Adrenal gland (tissue), 12 donors: ENCODE data around the gene TRIM40. TPM values are rescaled to one million over a fixed set of nuclear protein-coding genes. Genes with fewer than 3 reads are reported as not detected.

ENCODE experiments used
- DNase-seq, 7 donors: peaks; one replicate each; pipeline ENCODE4 v3.0.0-alpha.2; 2019 to 2020
- H3K27ac ChIP-seq, 5 donors: fragments of 200-600 bp; sonication (generic) in 4 of 5; 1 replicate in 3 of 5; 2 replicates in 2 of 5; pipeline versions ENCODE4 v1.5.1 to v1.8.0; 2016 to 2020; ENCODE audit warnings: mild to moderate bottlenecking in 1 of 5
- H3K27me3 ChIP-seq: fragments of 200-600 bp; 2 replicates; pipeline ENCODE4 v1.8.0; 2021
- H3K36me3 ChIP-seq, 2 donors: fragments of 200-600 bp; replicated peaks in 1 of 2; 1 replicate in 1 of 2; 2 replicates in 1 of 2; pipeline versions ENCODE4 v1.5.1 to v1.8.0; 2018 to 2022
- H3K4me1 ChIP-seq, 2 donors: fragments of 200-600 bp; replicated peaks in 1 of 2; 1 replicate in 1 of 2; 2 replicates in 1 of 2; pipeline versions ENCODE4 v1.5.1 to v1.8.0; 2018 to 2021
- H3K4me3 ChIP-seq, 4 donors: fragments of 200-600 bp; sonication (generic) in 3 of 4; one replicate each; pipeline ENCODE4 v1.5.1; 2016 to 2018
- H3K9me3 ChIP-seq, 3 donors: fragments of 200-600 bp; sonication (generic) in 1 of 3; replicated peaks in 1 of 3; 1 replicate in 2 of 3; 2 replicates in 1 of 3; pipeline versions ENCODE4 v1.5.1 to v1.8.0; 2016 to 2021
- POLR2A ChIP-seq, 2 donors: fragments of 450-650 bp; IDR thresholded peaks; one replicate each; pipeline ENCODE4 v1.6.1; 2017; ENCODE audit warnings: antibody characterized with exemption in 2 of 2, mild to moderate bottlenecking in 2 of 2, moderate library complexity in 1 of 2
- WGBS, 4 donors: extraction: QIAGEN DNeasy Blood & Tissue Kit in 2 of 4; methylation state at CpG; one replicate each; pipeline versions ENCODE4 v1.1.5 to v1.1.7; 2013 to 2017; 5-methylcytosine and 5-hydroxymethylcytosine counted together
- intact Hi-C, 2 donors: fragments of 100-400 bp; cut with DNase I; formaldehyde crosslinking; loops; one replicate each; pipeline versions ENCODE4 v1.14.1 to v1.15.0; 2022 to 2023
- polyA plus RNA-seq, 3 donors: library from polyadenylated mRNA; stranded (reverse); fragments of 200-250 nt in 2 of 3; fragments of 350-450 nt in 1 of 3; fragmentation: Illumina TruSeq in 1 of 3; extraction: RNeasy Lipid Tissue Mini Kit (QIAGEN cat#74804) in 1 of 3; gene quantifications; one replicate each; pipeline ENCODE4 v1.2.3, GENCODE V29; 2013 to 2014
- total RNA-seq, 9 donors: library from RNA; depleted of rRNA in 4 of 9; stranded (reverse); fragments of >200 nt in 4 of 9; fragments of 120-200 nt in 1 of 9; fragmentation: NEBNext Ultra II Directional in 1 of 9; extraction: Animal tissue kit (Norgen Biotek cat#: 25700) in 1 of 9; gene quantifications; one replicate each; pipeline versions ENCODE4 v1.1.0 to v1.2.4, GENCODE V29; 2013 to 2023
- TF ChIP-seq, protein P1 (sequence below), 6 experiments: fragments of 450-650 bp in 4 of 6; fragments of 200-600 bp in 2 of 6; sonication (generic) in 1 of 6; IDR thresholded peaks; 1 replicate in 5 of 6; 2 replicates in 1 of 6; pipeline versions ENCODE4 v1.5.1 to v1.8.0; 2016 to 2021; ENCODE audit warnings: antibody characterized with exemption in 6 of 6, mild to moderate bottlenecking in 2 of 6, moderate library complexity in 1 of 6
- donor health status: healthy with polysubstance abuse.
- donor health status: Bipolar disorder and iron deficiency.
- donor health status: DM: yes; HTN: yes; CAD: no.
- donor health status: DM: no; HTN: no; CAD: no.
- donor health status: DM: no; HTN: no; CAD: no.
- donor health status: DM: yes; HTN: yes; CAD: no.

Gene TRIM40
- total and polyA plus RNA-seq, 12 donors = 0.11 to 0.16 TPM; not detected in 10

DNA sequence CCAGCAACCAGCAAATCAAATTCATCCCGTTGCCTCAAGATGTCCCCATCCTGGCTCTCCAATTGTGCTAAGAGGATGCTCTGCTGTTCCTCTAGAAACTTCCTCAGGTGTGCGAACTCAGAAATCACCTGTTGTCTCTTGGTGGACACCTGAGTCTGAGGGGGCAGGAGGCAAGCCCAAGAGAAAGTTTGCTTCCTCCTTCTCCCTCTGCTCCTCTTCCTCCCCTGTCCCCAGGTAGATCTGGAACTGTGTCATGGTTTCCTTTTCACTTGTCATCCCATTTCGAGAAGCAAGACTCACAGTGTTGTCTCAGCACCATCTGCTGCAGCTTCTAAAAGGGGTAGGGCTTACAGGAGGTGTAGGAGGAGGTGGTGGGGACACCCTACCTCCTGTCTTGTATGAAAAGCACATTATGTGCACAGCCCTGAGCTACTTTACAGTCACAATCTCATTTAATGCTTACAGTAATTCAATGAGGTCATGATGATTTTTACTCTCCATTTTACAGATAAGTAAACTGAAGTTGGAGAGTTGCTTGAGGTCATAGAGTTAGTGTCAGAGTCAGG lies 22.6 kb downstream of the TRIM40 start:
- no peaks in the 10 kb centered on the region for H3K36me3 ChIP-seq
- no peaks in the 10 kb centered on the region for H3K9me3 ChIP-seq
- intact Hi-C loops = no loop called here
- DNase-seq = no peak
- H3K4me3 ChIP-seq = no peak overlapping the region
- no peaks in the 10 kb centered on the region for H3K4me1 ChIP-seq
- H3K27me3 ChIP-seq = peaks cover 13% of the 10 kb centered on the region
- H3K27ac ChIP-seq = no peak overlapping the region
- no peak for TF ChIP-seq POLR2A (IDR thresholded peaks at IDR 0.05)
- TF ChIP-seq, protein P1, sequence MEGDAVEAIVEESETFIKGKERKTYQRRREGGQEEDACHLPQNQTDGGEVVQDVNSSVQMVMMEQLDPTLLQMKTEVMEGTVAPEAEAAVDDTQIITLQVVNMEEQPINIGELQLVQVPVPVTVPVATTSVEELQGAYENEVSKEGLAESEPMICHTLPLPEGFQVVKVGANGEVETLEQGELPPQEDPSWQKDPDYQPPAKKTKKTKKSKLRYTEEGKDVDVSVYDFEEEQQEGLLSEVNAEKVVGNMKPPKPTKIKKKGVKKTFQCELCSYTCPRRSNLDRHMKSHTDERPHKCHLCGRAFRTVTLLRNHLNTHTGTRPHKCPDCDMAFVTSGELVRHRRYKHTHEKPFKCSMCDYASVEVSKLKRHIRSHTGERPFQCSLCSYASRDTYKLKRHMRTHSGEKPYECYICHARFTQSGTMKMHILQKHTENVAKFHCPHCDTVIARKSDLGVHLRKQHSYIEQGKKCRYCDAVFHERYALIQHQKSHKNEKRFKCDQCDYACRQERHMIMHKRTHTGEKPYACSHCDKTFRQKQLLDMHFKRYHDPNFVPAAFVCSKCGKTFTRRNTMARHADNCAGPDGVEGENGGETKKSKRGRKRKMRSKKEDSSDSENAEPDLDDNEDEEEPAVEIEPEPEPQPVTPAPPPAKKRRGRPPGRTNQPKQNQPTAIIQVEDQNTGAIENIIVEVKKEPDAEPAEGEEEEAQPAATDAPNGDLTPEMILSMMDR (IDR thresholded peaks at IDR 0.05) = no peak
- 64 to 78% (median 71%) methylated on average over 3 of the region's 3 CpGs for WGBS, 4 donors

DNA sequence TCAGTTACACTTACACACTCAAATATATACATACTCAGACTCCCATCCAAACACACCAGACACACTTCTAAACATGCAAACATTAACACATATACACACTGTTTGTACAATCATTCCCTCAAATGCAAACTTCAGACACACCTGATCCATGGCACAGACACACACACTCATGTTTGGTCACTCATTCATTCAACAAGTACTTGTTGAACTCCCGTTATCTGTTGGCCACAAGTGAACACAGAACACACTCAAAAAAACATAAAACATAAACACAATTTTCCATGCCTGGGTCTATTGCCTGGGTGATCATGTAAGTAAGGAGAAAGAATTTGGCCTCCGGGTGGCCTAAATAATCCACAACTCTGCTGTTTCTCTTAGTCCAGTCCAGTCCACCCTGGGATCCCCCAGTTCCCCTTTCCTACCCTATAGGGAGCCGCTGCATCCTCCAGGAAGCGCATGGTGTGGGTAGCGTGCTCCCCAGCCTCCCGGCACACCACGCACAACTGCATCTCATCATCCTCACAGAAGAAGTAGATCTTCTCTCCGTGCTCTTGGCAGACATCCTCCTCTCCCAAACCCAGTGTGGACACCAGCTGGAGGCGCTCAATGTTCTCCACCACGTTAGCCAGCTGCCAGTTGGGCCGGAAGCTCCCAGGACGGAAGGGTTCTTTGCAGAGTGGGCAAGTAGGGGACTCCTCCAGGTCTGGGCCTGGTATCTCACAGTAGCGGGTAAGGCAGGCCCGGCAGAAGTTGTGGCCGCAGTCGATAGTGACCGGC lies 24.3 kb downstream of the TRIM40 start:
- intact Hi-C loops = no loop called here
- Histone ChIP-seq H3K27me3 (peaks cover 13% of the 10 kb centered on the region), H3K4me1 (no peaks in the 10 kb centered on the region), H3K9me3 (no peaks in the 10 kb centered on the region), H3K27ac (no peak overlapping the region), H3K36me3 (no peaks in the 10 kb centered on the region), H3K4me3 (no peak overlapping the region)
- TF ChIP-seq POLR2A (IDR thresholded peaks at IDR 0.05) = no peak
- TF ChIP-seq, protein P1 (IDR thresholded peaks at IDR 0.05) = no peak
- 92 to 95% (median 93%) methylated on average over 8 to 17 of the region's 17 CpGs for WGBS, 4 donors
- DNase-seq = no peak

GRCh38 chr6:30160785-30161531 lies 25.0 kb downstream of the TRIM40 start, which contains the start of gene TRIM10:
TRIM10 (minus strand) TSS chr6:30161211; CDS start chr6:30160858, 353 bp downstream.
- H3K27ac ChIP-seq = no peak within 1 kb of the TSS
- TF ChIP-seq, protein P1 (IDR thresholded peaks at IDR 0.05) = no peak
- TF ChIP-seq POLR2A (IDR thresholded peaks at IDR 0.05) = no peak
- no peaks in the 10 kb centered on the region for H3K36me3 ChIP-seq
- intact Hi-C loops = no loop called here
- no peak within 1 kb of the TSS for H3K4me3 ChIP-seq
- DNase-seq = no peak
- H3K27me3 ChIP-seq = peaks cover 13% of the 10 kb centered on the region
- no peaks in the 10 kb centered on the region for H3K4me1 ChIP-seq
- 73 to 85% (median 76%) methylated on average over 4 of the region's 4 CpGs for WGBS, 4 donors
- no peaks in the 10 kb centered on the region for H3K9me3 ChIP-seq
